Upper lobe of left lung (tissue), 4 donors: Measurements from ENCODE around the gene SPRY2.

Experiments used
- CTCF ChIP-seq, 6 experiments: fragments of 450-650 bp in 4 of 6; fragments of 200-600 bp in 2 of 6; sonication (generic) in 2 of 6; IDR thresholded peaks; one replicate each; pipeline ENCODE4 v1.5.1; 2016 to 2019; ENCODE audit warnings: antibody characterized with exemption in 6 of 6
- EP300 ChIP-seq, 4 donors: sonication (generic); formaldehyde crosslinking; IDR thresholded peaks; one replicate each; pipeline ENCODE4 v1.5.1; 2017; ENCODE audit warnings: antibody characterized with exemption in 4 of 4, control low read depth in 2 of 4
- POLR2A ChIP-seq, 4 donors: fragments of 450-650 bp; IDR thresholded peaks; one replicate each; pipeline ENCODE4 v1.5.1; 2016 to 2017; ENCODE audit warnings: antibody characterized with exemption in 4 of 4, mild to moderate bottlenecking in 2 of 4
- POLR2AphosphoS5 ChIP-seq, 2 donors: sonication (generic); formaldehyde crosslinking; IDR thresholded peaks; one replicate each; pipeline ENCODE4 v1.5.1; 2017; ENCODE audit warnings: antibody characterized with exemption in 2 of 2

- TF ChIP-seq CTCF (IDR thresholded peaks at IDR 0.05) = no peak
- TF ChIP-seq EP300 (IDR thresholded peaks at IDR 0.05) = no peak
- TF ChIP-seq POLR2A (IDR thresholded peaks at IDR 0.05) = no peak
- no peak for TF ChIP-seq POLR2AphosphoS5 (IDR thresholded peaks at IDR 0.05)
Measured at GRCh38 chr13:80340651-80341100, 250 bp downstream of the SPRY2 start.
